ENCODE data around the gene C20orf96. TPM values are rescaled to one million over a fixed set of nuclear protein-coding genes. Genes with fewer than 3 reads are reported as not detected.

C20orf96 gene
- total RNA-seq, 4 donors from 2014 or later = 4.1 to 9.5 (median 7.0) TPM

DNA sequence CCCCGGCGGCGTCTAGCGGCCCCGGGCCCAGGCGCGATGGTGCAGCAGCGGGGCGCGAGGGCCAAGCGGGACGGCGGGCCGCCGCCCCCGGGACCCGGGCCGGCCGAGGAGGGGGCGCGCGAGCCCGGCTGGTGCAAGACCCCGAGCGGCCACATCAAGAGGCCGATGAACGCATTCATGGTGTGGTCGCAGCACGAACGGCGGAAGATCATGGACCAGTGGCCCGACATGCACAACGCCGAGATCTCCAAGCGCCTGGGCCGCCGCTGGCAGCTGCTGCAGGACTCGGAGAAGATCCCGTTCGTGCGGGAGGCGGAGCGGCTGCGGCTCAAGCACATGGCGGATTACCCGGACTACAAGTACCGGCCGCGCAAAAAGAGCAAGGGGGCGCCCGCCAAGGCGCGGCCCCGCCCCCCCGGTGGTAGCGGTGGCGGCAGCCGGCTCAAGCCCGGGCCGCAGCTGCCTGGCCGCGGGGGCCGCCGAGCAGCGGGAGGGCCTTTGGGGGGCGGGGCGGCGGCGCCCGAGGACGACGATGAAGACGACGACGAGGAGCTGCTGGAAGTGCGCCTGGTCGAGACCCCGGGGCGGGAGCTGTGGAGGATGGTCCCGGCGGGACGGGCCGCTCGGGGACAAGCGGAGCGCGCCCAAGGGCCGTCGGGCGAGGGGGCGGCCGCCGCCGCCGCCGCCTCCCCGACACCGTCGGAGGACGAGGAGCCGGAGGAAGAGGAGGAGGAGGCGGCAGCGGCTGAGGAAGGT, 35.5 kb upstream of the C20orf96 start:
- Histone ChIP-seq H3K27me3 (no peaks in the 10 kb centered on the region), H3K4me3 (replicated peaks in 1 of 3) (peak overlapping the region; percentile 19 to 75 (median 62)), H3K4me1 (peaks cover 14 to 33% of the 10 kb centered on the region in 2 donors), H3K27ac (peak overlapping the region; percentile 88 to 98 (median 91)), H3K36me3 (no peaks in the 10 kb centered on the region), H3K9me3 (no peaks in the 10 kb centered on the region)
- peak; percentile 68 to 72 for DNase-seq
- WGBS, 2 donors = 3% methylated on average over 6 to 8 of the region's 103 CpGs
- TF ChIP-seq, protein P1, sequence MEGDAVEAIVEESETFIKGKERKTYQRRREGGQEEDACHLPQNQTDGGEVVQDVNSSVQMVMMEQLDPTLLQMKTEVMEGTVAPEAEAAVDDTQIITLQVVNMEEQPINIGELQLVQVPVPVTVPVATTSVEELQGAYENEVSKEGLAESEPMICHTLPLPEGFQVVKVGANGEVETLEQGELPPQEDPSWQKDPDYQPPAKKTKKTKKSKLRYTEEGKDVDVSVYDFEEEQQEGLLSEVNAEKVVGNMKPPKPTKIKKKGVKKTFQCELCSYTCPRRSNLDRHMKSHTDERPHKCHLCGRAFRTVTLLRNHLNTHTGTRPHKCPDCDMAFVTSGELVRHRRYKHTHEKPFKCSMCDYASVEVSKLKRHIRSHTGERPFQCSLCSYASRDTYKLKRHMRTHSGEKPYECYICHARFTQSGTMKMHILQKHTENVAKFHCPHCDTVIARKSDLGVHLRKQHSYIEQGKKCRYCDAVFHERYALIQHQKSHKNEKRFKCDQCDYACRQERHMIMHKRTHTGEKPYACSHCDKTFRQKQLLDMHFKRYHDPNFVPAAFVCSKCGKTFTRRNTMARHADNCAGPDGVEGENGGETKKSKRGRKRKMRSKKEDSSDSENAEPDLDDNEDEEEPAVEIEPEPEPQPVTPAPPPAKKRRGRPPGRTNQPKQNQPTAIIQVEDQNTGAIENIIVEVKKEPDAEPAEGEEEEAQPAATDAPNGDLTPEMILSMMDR (IDR thresholded peaks at IDR 0.05) = no peak
- intact Hi-C loops (cut with DNase I) = no loop called here

DNA sequence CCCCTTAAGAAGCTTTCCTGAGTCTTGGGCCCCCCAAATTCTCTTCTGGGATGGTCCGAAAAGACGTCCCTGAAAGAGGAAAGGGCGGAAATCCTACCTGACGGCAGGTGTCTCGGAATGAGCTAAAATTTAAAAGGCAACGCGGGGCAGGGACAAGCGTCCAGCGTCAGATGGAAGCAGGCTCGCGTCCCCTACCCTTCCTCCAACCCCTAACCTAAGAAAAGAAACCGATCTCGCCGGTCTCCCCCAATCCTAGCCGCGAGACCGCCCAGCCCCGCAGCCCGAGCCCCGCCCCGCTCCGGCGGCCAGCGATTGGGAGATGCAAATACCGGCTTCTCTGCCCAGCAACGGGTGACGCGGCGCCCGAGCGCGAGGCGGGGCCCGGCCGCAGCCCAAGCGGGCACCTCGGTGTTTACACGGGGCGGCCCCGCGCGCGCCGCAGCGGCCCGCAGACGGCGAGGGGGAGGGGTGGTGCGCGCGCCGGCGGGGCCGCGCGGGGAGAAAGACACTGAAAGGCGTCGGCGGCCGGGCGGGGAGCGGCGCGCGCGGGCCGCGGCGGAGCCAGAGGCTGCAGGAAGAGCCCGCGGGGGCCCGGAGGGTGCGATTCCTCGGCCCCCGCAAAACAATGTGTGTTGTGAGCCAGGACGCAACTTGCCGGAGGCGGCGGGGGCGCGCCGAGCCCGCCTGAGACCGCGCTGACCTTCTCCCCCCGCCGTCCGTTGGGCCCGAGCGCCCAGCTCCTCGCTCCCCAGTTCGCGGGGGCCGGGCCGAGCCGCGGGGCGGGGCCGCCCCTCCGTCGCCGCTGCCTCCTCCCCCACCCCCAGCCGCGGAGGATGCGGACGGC, 34.7 kb upstream of the C20orf96 start, which contains the start of gene SOX12:
Gene SOX12 (plus strand): TSS at position 508 of the 844 bp plus-strand sequence. CDS start 373 bp downstream, outside the sequence.
- H3K9me3 ChIP-seq = no peaks in the 10 kb centered on the region
- peak; percentile 99 for DNase-seq
- intact Hi-C loops (cut with DNase I) = no loop called here
- TF ChIP-seq, protein P1 (IDR thresholded peaks at IDR 0.05) = no peak
- peak; percentile 32 to 79 for TF ChIP-seq POLR2A (IDR thresholded peaks at IDR 0.05)
- H3K27me3 ChIP-seq = no peaks in the 10 kb centered on the region
- WGBS, 2 donors = 0% methylated on average over 10 to 11 of the region's 106 CpGs
- H3K4me1 ChIP-seq = peaks cover 11 to 30% of the 10 kb centered on the region in 2 donors
- H3K36me3 ChIP-seq = no peaks in the 10 kb centered on the region
- H3K4me3 ChIP-seq (replicated peaks in 1 of 3) = peak within 1 kb of the TSS; percentile 29 to 75 (median 70)
- H3K27ac ChIP-seq = peak within 1 kb of the TSS; percentile 88 to 98 (median 91)

DNA sequence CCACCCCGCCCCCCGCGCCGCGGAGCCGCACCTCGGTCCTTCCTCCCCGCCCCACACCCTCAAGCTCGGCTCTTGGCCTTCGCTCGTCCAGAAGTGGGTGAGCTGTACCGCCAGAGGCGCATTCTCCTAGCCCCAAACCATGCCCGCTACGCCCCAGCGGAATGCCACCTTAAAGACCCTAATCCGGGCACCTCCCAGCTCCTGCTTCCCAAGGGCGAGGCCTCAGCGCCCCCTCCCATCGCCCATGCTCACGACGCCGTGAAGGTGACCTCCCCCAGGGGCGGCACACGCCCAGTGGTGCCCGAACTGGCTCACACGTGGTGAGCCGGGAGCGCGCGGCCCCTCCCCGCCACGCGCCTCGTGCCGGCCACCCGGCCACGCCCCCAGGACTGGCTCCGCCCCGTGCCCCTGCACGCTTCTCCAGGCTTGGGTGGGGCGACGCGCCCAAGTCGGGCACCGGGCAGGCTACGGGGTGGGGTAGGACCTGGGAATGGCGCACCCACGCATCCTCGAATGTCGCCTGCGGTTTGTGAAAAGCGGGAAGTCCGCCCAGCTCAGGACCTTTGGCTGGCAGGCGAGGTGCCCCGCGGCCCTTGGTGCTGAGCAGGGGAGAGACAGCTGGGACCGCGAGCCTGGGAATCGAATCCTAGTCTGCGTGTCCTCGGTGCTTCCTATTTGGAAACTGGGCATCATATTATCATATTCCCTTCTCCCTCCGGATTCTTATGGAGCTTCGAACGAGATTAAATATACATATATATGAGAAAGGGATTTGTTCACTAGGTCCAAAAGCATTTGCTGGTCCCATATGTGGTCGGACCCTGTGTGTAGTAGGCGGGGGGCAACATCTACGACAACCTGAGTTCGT, 33.9 kb upstream of the C20orf96 start:
- peak overlapping the region; percentile 83 to 98 (median 83) for H3K27ac ChIP-seq
- intact Hi-C loops (cut with DNase I) = no loop called here
- WGBS, 2 donors = 0 to 1% methylated on average over 28 to 30 of the region's 69 CpGs
- peak; percentile 95 to 96 for DNase-seq
- TF ChIP-seq, protein P1 (IDR thresholded peaks at IDR 0.05) = peak in 3 of 6 experiments; percentile 21 to 37 (median 35)
- peak; percentile 63 to 93 for TF ChIP-seq POLR2A (IDR thresholded peaks at IDR 0.05)
- no peaks in the 10 kb centered on the region for H3K36me3 ChIP-seq
- no peaks in the 10 kb centered on the region for H3K9me3 ChIP-seq
- no peaks in the 10 kb centered on the region for H3K27me3 ChIP-seq
- peak overlapping the region; percentile 29 to 70 (median 68) for H3K4me3 ChIP-seq (replicated peaks in 1 of 3)
- peaks cover 3 to 24% of the 10 kb centered on the region in 2 donors for H3K4me1 ChIP-seq

DNA sequence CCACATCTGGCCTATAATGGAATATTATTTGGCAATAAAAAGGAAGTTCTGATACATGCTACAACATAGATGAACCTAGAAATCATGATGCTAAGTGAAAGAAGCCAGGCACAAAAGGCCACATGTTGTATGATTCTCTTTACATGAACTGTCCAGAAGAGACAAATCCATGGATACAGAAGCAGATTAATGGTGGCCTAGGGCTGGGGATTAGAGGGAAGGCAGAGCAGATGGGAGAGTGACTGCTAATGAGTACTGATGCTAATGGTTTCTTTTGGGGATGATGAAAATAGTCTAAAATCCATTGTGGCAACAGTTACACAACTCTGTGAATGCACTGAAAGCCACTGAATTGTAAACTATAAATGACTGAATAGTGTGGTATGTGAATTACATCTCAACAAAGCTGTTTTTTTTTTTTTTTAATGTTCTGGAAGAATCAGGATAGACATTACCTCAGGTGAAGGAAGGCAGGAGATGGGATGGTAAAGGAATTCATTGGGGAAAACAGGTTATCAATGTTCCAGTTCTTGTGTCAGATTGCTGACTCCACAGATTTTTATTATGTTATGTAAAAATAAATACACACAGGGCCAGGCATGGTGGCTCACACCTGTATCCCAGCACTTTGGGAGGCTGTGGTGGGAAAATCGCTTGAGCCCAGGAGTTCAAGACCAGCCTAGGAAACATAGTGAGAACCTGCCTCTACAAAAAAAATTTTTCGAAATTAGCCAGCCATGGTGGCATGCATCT, 25.9 kb upstream of the C20orf96 start:
- H3K27ac ChIP-seq = no peak overlapping the region
- H3K27me3 ChIP-seq = no peaks in the 10 kb centered on the region
- H3K4me3 ChIP-seq (replicated peaks in 1 of 3) = no peak overlapping the region
- H3K4me1 ChIP-seq = no peaks in the 10 kb centered on the region
- no peaks in the 10 kb centered on the region for H3K36me3 ChIP-seq
- intact Hi-C loops (cut with DNase I) = no loop called here
- no peak for TF ChIP-seq POLR2A (IDR thresholded peaks at IDR 0.05)
- TF ChIP-seq, protein P1 (IDR thresholded peaks at IDR 0.05) = no peak
- H3K9me3 ChIP-seq = no peaks in the 10 kb centered on the region
- 92 to 100% methylated on average over 2 of the region's 2 CpGs for WGBS, 2 donors
- DNase-seq = no peak

Data from thyroid gland (tissue), 4 donors.